ENCODE measurements around the gene FTL. TPM values are rescaled to one million over a fixed set of nuclear protein-coding genes. Genes with fewer than 3 reads are reported as not detected.
A peak's percentile ranks its signal among the peaks of the same experiment; 100 is the strongest.

Gene FTL
- total RNA-seq, 1 experiment from 2014 or later, result 1,245 TPM

DNA sequence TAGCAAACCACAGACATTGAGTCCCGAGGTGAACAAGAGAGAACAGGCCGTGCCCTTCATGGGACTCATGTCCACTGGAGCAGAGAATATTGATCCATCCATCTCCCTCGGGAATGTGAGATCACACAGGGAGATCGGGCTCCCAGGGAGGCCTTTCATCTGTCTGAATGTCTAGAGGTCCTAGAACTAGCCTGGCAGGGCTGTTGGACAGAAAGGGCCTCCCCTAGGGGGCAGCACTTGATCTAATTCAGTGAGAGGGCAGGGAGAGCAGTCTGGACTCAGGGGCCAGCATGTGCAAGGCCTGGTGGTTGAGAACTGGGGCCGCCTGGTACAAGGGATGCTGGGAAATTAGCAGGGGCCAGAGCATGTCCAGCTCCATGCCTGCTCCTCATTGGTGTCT lies 32.9 kb downstream of the FTL start:
- Histone ChIP-seq H3K23me2 (ENCODE audit: insufficient read length, low read depth, low read length, poor library complexity, severe bottlenecking) (no peaks in the 10 kb centered on the region), H3K23ac (ENCODE audit: insufficient read length, low read depth, low read length) (no peak overlapping the region), H2BK20ac (ENCODE audit: low read depth, low read length, poor library complexity, severe bottlenecking) (no peak overlapping the region), H3K56ac (ENCODE audit: insufficient read length, low read depth, low read length) (no peak overlapping the region), H4K91ac (ENCODE audit: insufficient read length, low read depth, low read length) (no peak overlapping the region), H3K9ac (ENCODE audit: extremely low read depth, insufficient read length, low read length) (no peak overlapping the region), H3K4me2 (ENCODE audit: insufficient read depth, insufficient read length, low read length) (no peak overlapping the region), H2AK5ac (ENCODE audit: insufficient read length, low read length) (no peak overlapping the region), H3K79me2 (ENCODE audit: insufficient read depth, low read length) (peaks cover 9% of the 10 kb centered on the region; the same call in 1 of the 2 replicates), H3T11ph (ENCODE audit: low read length) (no peak overlapping the region), H3K18ac (ENCODE audit: insufficient read length, low read depth, low read length) (no peak overlapping the region), H3K9me3 (ENCODE audit: control insufficient read depth, low read depth, low read length) (no peaks in the 10 kb centered on the region), H4K8ac (replicated peaks; ENCODE audit: insufficient read length, low read depth, low read length) (no peak overlapping the region), H2BK12ac (ENCODE audit: insufficient read length, low read depth, low read length) (no peak overlapping the region), H2BK15ac (ENCODE audit: low read depth, low read length) (no peak overlapping the region), H3K14ac (ENCODE audit: insufficient read depth, low read length) (no peak overlapping the region), H2AFZ (ENCODE audit: low read length) (no peak overlapping the region), H3K27ac (ENCODE audit: insufficient read length, low read depth, low read length) (no peak overlapping the region), H3K4me1 (ENCODE audit: insufficient read depth, low read length) (no peaks in the 10 kb centered on the region), H3K4ac (ENCODE audit: low read depth, low read length) (no peak overlapping the region), H3K79me1 (ENCODE audit: insufficient read depth, low read depth, low read length, poor library complexity, severe bottlenecking) (no peaks in the 10 kb centered on the region), H3K27me3 (ENCODE audit: insufficient read depth, low read length) (no peaks in the 10 kb centered on the region), H4K20me1 (ENCODE audit: control insufficient read depth, insufficient read depth, insufficient read length) (no peaks in the 10 kb centered on the region), H2BK120ac (ENCODE audit: low read depth, low read length, poor library complexity, severe bottlenecking) (no peak overlapping the region), H2BK5ac (ENCODE audit: insufficient read length, low read length) (no peak overlapping the region), H4K5ac (ENCODE audit: insufficient read length, low read depth, low read length) (no peak overlapping the region)
- peaks cover 5 to 16% (median 7%) of the 10 kb centered on the region in 3 experiments; a peak in 6 of 7 replicates for H3K36me3 Mint-ChIP-seq (ENCODE audit: insufficient read depth in 1 of 3, low read depth in 3 of 3)
- TF ChIP-seq, protein P1, sequence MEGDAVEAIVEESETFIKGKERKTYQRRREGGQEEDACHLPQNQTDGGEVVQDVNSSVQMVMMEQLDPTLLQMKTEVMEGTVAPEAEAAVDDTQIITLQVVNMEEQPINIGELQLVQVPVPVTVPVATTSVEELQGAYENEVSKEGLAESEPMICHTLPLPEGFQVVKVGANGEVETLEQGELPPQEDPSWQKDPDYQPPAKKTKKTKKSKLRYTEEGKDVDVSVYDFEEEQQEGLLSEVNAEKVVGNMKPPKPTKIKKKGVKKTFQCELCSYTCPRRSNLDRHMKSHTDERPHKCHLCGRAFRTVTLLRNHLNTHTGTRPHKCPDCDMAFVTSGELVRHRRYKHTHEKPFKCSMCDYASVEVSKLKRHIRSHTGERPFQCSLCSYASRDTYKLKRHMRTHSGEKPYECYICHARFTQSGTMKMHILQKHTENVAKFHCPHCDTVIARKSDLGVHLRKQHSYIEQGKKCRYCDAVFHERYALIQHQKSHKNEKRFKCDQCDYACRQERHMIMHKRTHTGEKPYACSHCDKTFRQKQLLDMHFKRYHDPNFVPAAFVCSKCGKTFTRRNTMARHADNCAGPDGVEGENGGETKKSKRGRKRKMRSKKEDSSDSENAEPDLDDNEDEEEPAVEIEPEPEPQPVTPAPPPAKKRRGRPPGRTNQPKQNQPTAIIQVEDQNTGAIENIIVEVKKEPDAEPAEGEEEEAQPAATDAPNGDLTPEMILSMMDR (conservative IDR thresholded peaks at IDR 0.05), result peak; percentile 81
- DNase-seq, result peak; percentile 86
- peaks cover 24% of the 10 kb centered on the region in 2 experiments for H3K4me1 Mint-ChIP-seq
- peak overlapping the region in 1 of 3 experiments; percentile 68; a peak in 1 of 7 replicates for H3K27ac Mint-ChIP-seq
- no peaks in the 10 kb centered on the region for H3K9me3 Mint-ChIP-seq
- no peaks in the 10 kb centered on the region for H3K27me3 Mint-ChIP-seq (ENCODE audit: low read depth)
- no peak overlapping the region for H3K4me3 Mint-ChIP-seq
- WGBS (ENCODE audit: extremely low coverage, insufficient read length, low lambda C conversion rate), result no CpG with 5 or more reads among the region's 5 CpGs

Data from H9 (cell line).